ENCODE data around the gene ORAI1. TPM values are rescaled to one million over a fixed set of nuclear protein-coding genes. Genes with fewer than 3 reads are reported as not detected.
A peak's percentile ranks its signal among the peaks of the same experiment; 100 is the strongest.

Gene ORAI1
- total RNA-seq, 1 donor from 2014 or later = 10.3 TPM

GRCh38 chr12:121602766-121603165 lies 23.6 kb upstream of the ORAI1 start:
- Mint-ChIP-seq H3K4me1 (peaks cover 7% of the 10 kb centered on the region), H3K36me3 (no peaks in the 10 kb centered on the region), H3K27ac (no peak overlapping the region), H3K4me3 (no peak overlapping the region), H3K27me3 (ENCODE audit: low read depth) (no peaks in the 10 kb centered on the region), H3K9me3 (no peaks in the 10 kb centered on the region)
- no peak for DNase-seq (ENCODE audit: low spot score in 2 of 2, unreplicated experiment in 2 of 2)
- no peak for TF ChIP-seq CTCF (IDR thresholded peaks at IDR 0.05; ENCODE audit: unreplicated experiment)

- no peak for TF ChIP-seq CTCF (IDR thresholded peaks at IDR 0.05; ENCODE audit: unreplicated experiment)
- peaks cover 2% of the 10 kb centered on the region for H3K36me3 Mint-ChIP-seq
- peaks cover 6% of the 10 kb centered on the region for H3K4me1 Mint-ChIP-seq
- H3K9me3 Mint-ChIP-seq = no peaks in the 10 kb centered on the region
- H3K27ac Mint-ChIP-seq = no peak overlapping the region
- DNase-seq (ENCODE audit: low spot score in 2 of 2, unreplicated experiment in 2 of 2) = no peak
- no peaks in the 10 kb centered on the region for H3K27me3 Mint-ChIP-seq (ENCODE audit: low read depth)
- H3K4me3 Mint-ChIP-seq = no peak overlapping the region
Observed at GRCh38 chr12:121603581-121603980, 22.7 kb upstream of the ORAI1 start.

- H3K27ac Mint-ChIP-seq = no peak overlapping the region
- H3K9me3 Mint-ChIP-seq = no peaks in the 10 kb centered on the region
- no peak for DNase-seq (ENCODE audit: low spot score in 2 of 2, unreplicated experiment in 2 of 2)
- no peaks in the 10 kb centered on the region for H3K27me3 Mint-ChIP-seq (ENCODE audit: low read depth)
- H3K4me1 Mint-ChIP-seq = peaks cover 9% of the 10 kb centered on the region
- H3K36me3 Mint-ChIP-seq = peaks cover 2% of the 10 kb centered on the region
- no peak for TF ChIP-seq CTCF (IDR thresholded peaks at IDR 0.05; ENCODE audit: unreplicated experiment)
- H3K4me3 Mint-ChIP-seq = no peak overlapping the region
Observed at GRCh38 chr12:121608301-121608700, 18.0 kb upstream of the ORAI1 start.

GRCh38 chr12:121610239-121611149 lies 15.8 kb upstream of the ORAI1 start:
- Mint-ChIP-seq H3K27ac (peak overlapping the region; percentile 88), H3K27me3 (ENCODE audit: low read depth) (no peaks in the 10 kb centered on the region), H3K9me3 (no peaks in the 10 kb centered on the region), H3K4me3 (no peak overlapping the region), H3K4me1 (peaks cover 9% of the 10 kb centered on the region), H3K36me3 (peaks cover 2% of the 10 kb centered on the region)
- no peak for TF ChIP-seq CTCF (IDR thresholded peaks at IDR 0.05; ENCODE audit: unreplicated experiment)
- no peak for DNase-seq (ENCODE audit: low spot score in 2 of 2, unreplicated experiment in 2 of 2)

- no peak for TF ChIP-seq CTCF (IDR thresholded peaks at IDR 0.05; ENCODE audit: unreplicated experiment)
- Mint-ChIP-seq H3K27me3 (ENCODE audit: low read depth) (no peaks in the 10 kb centered on the region), H3K4me3 (no peak overlapping the region), H3K27ac (peak overlapping the region; percentile 73), H3K36me3 (peaks cover 2% of the 10 kb centered on the region), H3K4me1 (peaks cover 9% of the 10 kb centered on the region), H3K9me3 (no peaks in the 10 kb centered on the region)
- DNase-seq (ENCODE audit: low spot score in 2 of 2, unreplicated experiment in 2 of 2) = no peak
Observed at GRCh38 chr12:121611306-121611705, 15.0 kb upstream of the ORAI1 start.

Measured in mesothelial cell of epicardium (in vitro differentiated cells).